HG03060 (cell line): ENCODE results near the gene CTBP1.
"Not testable (repeated sequence)": the region's sequence is repeated elsewhere in the genome, so short reads cannot be mapped to it uniquely, and the experiment has no call there.

Experiments
- ATAC-seq: cut with Tn5 transposase; IDR thresholded peaks from one replicate; pipeline ENCODE4 v1.9.1; 2021; ENCODE audit warnings: low read depth, moderate number of reproducible peaks; ENCODE audit not compliant: unreplicated experiment

Gene CTBP1

GRCh38 chr4:1239950-1240307 lies 9.0 kb downstream of the CTBP1 start:
- no peak for ATAC-seq

- ATAC-seq, result no peak
These were observed 9.6 kb downstream of the CTBP1 start for GRCh38 chr4:1239141-1239949.

DNA sequence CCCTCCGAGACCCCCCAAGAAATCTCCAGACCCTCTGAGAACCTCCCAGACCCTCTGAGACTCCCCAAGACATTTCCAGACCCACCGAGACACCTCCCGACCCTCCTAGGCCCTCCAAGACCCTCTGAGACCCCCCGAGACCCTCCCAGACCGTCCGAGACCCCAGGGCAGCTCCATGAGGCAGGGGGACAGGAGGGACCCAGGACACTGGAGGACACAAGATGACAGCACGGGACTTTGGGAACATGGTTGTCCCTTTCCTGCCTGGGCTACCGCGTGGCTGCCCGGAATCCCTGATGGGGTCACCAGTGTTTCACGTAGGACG lies 10.3 kb downstream of the CTBP1 start:
- ATAC-seq, result no peak

- no peak for ATAC-seq
These were observed 10.8 kb downstream of the CTBP1 start for GRCh38 chr4:1237981-1238675.

- ATAC-seq, result not testable (repeated sequence)
These were observed 11.7 kb downstream of the CTBP1 start for GRCh38 chr4:1237261-1237660.

- not testable (repeated sequence) for ATAC-seq
These were observed 12.1 kb downstream of the CTBP1 start for GRCh38 chr4:1236836-1237235.

DNA sequence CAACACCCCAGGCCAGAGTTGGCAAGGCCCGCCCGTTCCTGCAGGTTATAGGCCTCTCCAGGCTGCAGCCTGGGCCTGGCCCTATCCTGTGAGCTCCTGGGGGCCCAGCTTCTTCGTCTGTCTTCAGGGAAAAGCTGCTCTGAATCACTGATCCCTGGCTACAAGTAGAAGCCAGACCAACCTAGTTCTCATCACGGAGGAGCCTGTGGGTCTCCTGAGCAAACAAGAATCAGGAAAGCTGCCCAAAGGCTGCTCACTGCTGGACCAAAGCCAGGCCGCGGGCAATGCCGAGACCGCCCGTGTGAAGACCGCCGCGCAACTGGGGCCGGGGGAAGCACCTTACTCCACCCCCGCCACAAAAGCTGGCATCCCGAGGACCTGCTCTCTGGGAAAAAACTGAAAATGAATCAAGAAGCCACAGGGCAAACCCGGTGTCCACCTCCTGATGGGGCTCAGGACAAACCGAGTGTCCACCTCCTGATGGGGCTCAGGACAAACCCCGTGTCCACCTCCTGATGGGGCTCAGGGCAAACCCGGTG lies 12.8 kb downstream of the CTBP1 start:
- ATAC-seq, result no peak

DNA sequence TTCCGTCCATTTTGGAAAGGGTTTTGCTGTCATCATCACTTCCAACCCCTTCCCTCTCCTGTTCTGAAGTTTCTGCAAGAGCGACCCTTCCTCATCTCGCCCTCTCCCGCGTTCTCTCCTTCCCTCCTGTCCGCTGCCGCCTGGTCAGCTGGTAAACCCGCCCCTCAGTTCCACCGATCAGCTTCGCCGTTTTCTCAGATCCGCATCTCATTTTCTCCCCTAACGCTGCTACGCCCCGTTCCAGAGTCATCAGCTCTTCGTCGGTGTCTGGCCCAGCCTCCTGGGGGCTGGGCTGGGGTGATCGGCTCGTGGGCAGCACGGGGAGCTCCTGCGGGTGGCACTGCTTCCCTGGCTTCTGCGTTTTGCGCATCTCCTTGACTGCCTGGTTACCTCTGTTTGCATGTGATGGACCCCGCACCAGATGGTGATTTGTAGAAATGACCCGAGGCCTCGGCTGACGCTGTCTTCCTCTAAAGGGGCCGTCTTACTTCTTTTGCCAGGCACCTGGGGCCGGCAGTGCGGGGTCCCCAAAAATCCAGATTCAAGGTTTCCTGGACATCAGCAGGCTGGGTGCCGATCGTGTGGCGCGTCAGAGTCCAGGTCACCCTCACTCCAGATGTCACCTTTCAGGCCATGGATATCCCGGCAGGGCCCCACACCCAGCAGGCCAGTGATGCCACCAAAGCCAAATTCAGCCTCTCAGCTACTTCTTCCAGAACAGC lies 13.4 kb downstream of the CTBP1 start:
- no peak for ATAC-seq

GRCh38 chr4:1234811-1235292 lies 14.1 kb downstream of the CTBP1 start:
- no peak for ATAC-seq

- ATAC-seq, result no peak
These were observed 14.6 kb downstream of the CTBP1 start for GRCh38 chr4:1234309-1234695.

GRCh38 chr4:1233641-1234308 lies 15.2 kb downstream of the CTBP1 start:
- ATAC-seq, result no peak

DNA sequence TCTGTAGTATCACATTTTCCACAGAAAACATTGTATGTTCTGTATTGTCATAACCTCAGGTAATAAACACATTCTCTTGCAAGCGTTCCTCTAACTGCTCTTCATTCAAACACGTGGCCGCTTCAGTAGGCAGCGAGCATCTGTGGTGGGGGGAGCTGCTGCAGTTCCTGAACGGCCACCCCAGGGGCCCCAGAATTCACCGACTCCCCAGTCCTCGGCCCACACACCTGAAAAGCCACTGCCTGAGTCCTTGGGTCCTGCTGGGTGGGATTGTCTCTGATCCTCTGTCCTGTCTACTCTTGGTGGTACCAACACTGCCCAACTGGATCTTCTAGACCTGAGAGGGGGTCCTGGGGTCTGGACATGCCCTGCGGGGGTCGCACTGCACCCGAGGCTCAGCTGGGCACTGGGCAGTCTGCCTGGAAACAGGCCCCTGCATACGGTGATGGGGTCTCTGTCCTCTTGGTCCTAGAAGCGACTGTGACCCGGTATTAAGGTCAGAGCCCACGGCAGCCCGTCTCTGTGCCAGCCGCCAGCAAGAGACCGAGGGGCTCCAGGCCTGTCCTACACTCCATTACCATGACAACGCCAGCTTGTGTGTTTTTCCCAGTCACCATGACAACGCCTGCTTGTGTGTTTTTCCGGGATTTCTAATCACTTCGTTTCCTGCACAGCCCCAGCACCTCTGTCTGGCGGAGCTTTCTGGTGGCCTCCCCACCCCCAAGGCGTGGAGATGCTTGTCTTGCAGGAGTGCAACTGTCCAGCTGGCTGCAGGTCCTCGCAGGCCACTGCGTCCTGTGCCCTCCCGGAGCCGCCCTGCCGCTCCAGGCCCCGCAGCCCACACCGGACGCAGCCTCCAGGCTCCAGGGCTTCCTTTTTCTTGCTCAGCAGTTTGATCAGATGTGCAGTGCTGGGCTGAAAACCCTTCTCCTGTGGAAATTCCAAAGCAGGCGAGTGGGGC lies 16.0 kb downstream of the CTBP1 start:
- ATAC-seq, result no peak

DNA sequence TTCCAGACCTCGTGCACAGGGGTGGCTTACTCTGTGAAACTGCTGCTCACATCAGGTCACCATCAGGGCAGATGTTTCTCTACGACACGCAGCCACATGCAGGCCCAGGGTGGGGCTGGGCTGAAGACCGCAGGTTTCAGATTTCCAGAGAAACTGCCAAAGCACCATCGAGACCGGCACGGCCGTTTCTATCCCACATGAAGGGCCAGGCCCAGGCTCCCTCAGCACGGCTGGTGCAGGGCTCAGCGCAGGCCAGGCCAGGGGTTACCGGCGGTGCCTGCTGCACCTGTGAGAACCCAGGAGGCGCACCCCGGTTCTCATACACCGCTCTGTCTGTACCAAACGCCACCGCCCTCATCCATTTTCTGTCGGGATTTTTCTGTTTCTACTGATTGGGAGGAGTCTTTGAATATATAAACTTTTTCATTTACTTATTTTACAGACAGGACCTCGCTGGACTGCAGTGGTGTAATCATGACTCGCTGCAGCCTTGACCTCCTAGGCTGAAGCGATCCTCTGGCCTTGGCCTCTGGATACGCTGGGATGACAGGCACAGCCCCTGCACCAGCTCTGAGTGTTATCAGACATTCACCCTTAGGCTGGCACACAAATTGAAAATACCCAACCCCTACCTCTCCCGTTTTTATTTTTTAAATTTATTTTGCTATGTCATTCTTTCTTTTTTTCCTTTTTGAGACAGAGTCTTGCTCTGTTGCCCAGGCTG lies 17.1 kb downstream of the CTBP1 start:
- ATAC-seq, result no peak

DNA sequence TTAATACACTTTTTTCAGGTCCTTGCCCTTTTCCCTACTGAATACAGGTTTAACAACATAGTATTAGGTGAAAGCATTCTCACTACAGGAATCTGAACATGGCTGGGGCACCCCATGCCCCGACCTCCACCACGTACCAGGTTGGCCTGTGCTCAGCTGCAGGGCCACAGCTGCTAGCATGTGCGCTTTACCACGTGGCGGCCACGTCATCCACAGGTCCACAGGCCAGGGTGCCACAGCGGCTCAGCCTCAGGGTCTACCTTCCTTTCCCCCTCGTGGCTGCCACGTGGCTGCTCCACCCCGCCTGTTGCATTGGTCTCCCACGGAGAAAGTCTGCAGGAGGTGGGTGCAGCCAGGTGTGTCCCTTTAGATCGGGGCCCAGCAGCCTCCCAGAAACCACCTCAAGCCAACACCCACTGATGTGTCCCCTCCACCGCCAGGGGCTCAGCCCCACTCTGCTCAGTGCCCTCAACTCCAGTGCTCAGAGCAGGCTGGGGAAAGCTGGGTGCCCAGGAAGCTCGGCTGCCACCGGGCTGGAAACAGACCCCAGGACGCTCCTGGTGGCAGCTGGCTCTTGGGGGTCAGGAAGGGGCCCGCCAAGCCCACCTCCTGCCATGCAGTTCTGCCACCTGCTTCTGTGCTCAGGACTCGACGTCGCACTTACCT lies 17.8 kb downstream of the CTBP1 start:
- ATAC-seq, result no peak

- no peak for ATAC-seq
These were observed 18.6 kb downstream of the CTBP1 start for GRCh38 chr4:1230316-1230715.

DNA sequence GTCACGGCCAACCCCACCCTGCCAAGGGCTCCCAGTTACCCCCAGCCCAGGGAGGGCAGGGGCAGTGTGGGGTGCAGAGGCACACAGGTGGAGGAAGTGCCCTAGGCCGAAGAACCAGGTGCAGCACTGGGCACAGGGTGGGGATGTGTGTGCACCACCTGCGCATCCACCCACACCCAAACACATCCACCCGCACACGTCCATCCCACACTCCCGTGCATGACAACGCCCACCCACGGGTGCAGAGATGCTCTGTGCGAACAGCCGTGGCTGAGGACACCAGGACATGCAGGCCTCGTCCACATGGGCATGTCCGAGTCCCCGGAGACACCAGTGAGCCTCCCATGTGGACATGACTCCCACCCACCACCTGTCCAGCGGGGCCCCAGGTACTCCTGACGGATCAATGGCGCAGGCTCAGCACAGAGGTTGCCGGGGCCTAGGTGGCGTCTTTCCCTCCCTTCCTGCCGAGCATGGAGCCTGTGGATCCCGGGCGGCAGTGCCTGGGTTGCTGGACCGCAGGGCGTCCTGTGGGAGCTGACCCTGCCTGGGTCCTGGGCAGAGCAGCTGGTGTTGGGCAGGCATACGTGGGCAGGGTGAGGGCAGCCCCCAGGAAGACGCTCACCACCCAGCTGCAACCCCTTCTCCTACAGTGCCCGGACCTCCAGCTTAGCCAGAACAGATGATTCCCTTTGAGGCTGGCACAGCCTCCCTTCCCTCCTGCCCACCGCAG lies 19.6 kb downstream of the CTBP1 start:
- no peak for ATAC-seq

GRCh38 chr4:1227816-1228215 lies 21.1 kb downstream of the CTBP1 start:
- ATAC-seq, result no peak

- ATAC-seq, result no peak
These were observed 22.3 kb downstream of the CTBP1 start for GRCh38 chr4:1226598-1226997.
